ENCODE data around the gene PABPN1L. TPM values are rescaled to one million over a fixed set of nuclear protein-coding genes. Genes with fewer than 3 reads are reported as not detected.

PABPN1L gene
- total RNA-seq, 1 donor from 2014 or later, result not detected

- ATAC-seq (no peak), DNase-seq (ENCODE audit: low spot score) (no peak)
- intact Hi-C loops (cut with DNase I), result no loop called here
Observed at GRCh38 chr16:88872650-88873331, 6.3 kb upstream of the PABPN1L start.

GRCh38 chr16:88871730-88872416 lies 5.4 kb upstream of the PABPN1L start:
- ATAC-seq (no peak), DNase-seq (ENCODE audit: low spot score) (no peak)
- intact Hi-C loops (cut with DNase I), result no loop called here

GRCh38 chr16:88871349-88871702 lies 4.9 kb upstream of the PABPN1L start:
- intact Hi-C loops (cut with DNase I), result no loop called here
- DNase-seq (ENCODE audit: low spot score), result no peak

GRCh38 chr16:88870608-88871348 lies 4.3 kb upstream of the PABPN1L start:
- ATAC-seq, result peak; percentile 53
- intact Hi-C loops (cut with DNase I), result no loop called here

More at GRCh38 chr16:88871349-88871702, 4.9 kb upstream of the PABPN1L start:
- peak; percentile 15 for ATAC-seq

GRCh38 chr16:88869673-88869980 lies 3.2 kb upstream of the PABPN1L start:
- intact Hi-C loops (cut with DNase I), result no loop called here
- ATAC-seq (no peak), DNase-seq (ENCODE audit: low spot score) (no peak)

More at GRCh38 chr16:88870608-88871348, 4.3 kb upstream of the PABPN1L start:
- DNase-seq (ENCODE audit: low spot score), result no peak

- intact Hi-C loops (cut with DNase I), result no loop called here
- ATAC-seq, result no peak
- DNase-seq (ENCODE audit: low spot score), result no peak
Observed at GRCh38 chr16:88868974-88869672, 2.7 kb upstream of the PABPN1L start.

GRCh38 chr16:88867581-88868246 lies 1.3 kb upstream of the PABPN1L start:
- ATAC-seq (no peak), DNase-seq (ENCODE audit: low spot score) (no peak)
- intact Hi-C loops (cut with DNase I), result no loop called here

- DNase-seq (ENCODE audit: low spot score) (no peak), ATAC-seq (no peak)
- intact Hi-C loops (cut with DNase I), result no loop called here
Observed at GRCh38 chr16:88865742-88866141, 718 bp downstream of the PABPN1L start.

GRCh38 chr16:88865310-88865709 lies 1.1 kb downstream of the PABPN1L start:
- ATAC-seq (no peak), DNase-seq (ENCODE audit: low spot score) (no peak)
- intact Hi-C loops (cut with DNase I), result no loop called here

- ATAC-seq (no peak), DNase-seq (ENCODE audit: low spot score) (no peak)
- intact Hi-C loops (cut with DNase I), result no loop called here
Observed at GRCh38 chr16:88864521-88864920, 1.9 kb downstream of the PABPN1L start.

- intact Hi-C loops (cut with DNase I), result no loop called here
- ATAC-seq, result no peak
- DNase-seq (ENCODE audit: low spot score), result no peak
Observed at GRCh38 chr16:88864099-88864498, 2.4 kb downstream of the PABPN1L start.

- intact Hi-C loops (cut with DNase I), result no loop called here
- DNase-seq (ENCODE audit: low spot score) (no peak), ATAC-seq (no peak)
Observed at GRCh38 chr16:88863426-88863825, 3.0 kb downstream of the PABPN1L start.

- intact Hi-C loops (cut with DNase I), result no loop called here
- ATAC-seq, result no peak
- DNase-seq (ENCODE audit: low spot score), result no peak
Observed at GRCh38 chr16:88862968-88863367, 3.5 kb downstream of the PABPN1L start.

- no peak for DNase-seq (ENCODE audit: low spot score)
- intact Hi-C loops (cut with DNase I), result no loop called here
- no peak for ATAC-seq
Observed at GRCh38 chr16:88861359-88861758, 5.1 kb downstream of the PABPN1L start.

GRCh38 chr16:88859381-88860091 lies 6.9 kb downstream of the PABPN1L start:
- ATAC-seq, result no peak
- intact Hi-C loops (cut with DNase I), result no loop called here
- no peak for DNase-seq (ENCODE audit: low spot score)

- DNase-seq (ENCODE audit: low spot score) (peak; percentile 86), ATAC-seq (peak; percentile 75)
- intact Hi-C loops (cut with DNase I), result no loop called here
Observed at GRCh38 chr16:88857728-88858339, 8.6 kb downstream of the PABPN1L start.

- DNase-seq (ENCODE audit: low spot score) (peak; percentile 100), ATAC-seq (peak; percentile 97)
- intact Hi-C loops (cut with DNase I), result no loop called here
Observed at GRCh38 chr16:88856828-88857727, 9.4 kb downstream of the PABPN1L start, which contains the start of the genes GALNS and TRAPPC2L. Gene GALNS, minus strand, starts transcription at chr16:88856947. Its CDS starts 70 bp downstream, at chr16:88856877. Gene TRAPPC2L, plus strand, starts transcription at chr16:88857127. Its CDS starts 24 bp downstream, at chr16:88857151.
